Immature natural killer cell (primary cell): ENCODE data around the gene HES1. TPM values are rescaled to one million over a fixed set of nuclear protein-coding genes. Genes with fewer than 3 reads are reported as not detected.

Source experiments
- DNase-seq, 3 donors: peaks; one replicate each; pipeline ENCODE4 v3.0.0; 2022; ENCODE audit warnings: mixed read lengths in 1 of 3
- H3K27ac Mint-ChIP-seq, 6 donors: one replicate each; pipeline ENCODE4 v1.8.0; 2020; ENCODE audit warnings: mixed read lengths in 6 of 6, mild to moderate bottlenecking in 5 of 6, inconsistent platforms in 4 of 6, moderate library complexity in 3 of 6
- H3K27me3 Mint-ChIP-seq, 3 donors: one replicate each; pipeline ENCODE4 v1.8.0; 2020 to 2021; ENCODE audit warnings: low read depth in 3 of 3, mild to moderate bottlenecking in 3 of 3, mixed read lengths in 3 of 3, moderate library complexity in 3 of 3, inconsistent platforms in 1 of 3
- H3K36me3 Mint-ChIP-seq, 3 donors: one replicate each; pipeline ENCODE4 v1.8.0; 2020; ENCODE audit warnings: mixed read lengths in 3 of 3, inconsistent platforms in 2 of 3, mild to moderate bottlenecking in 2 of 3
- H3K4me1 Mint-ChIP-seq, 2 donors: one replicate each; pipeline ENCODE4 v1.8.0; 2020; ENCODE audit warnings: inconsistent platforms in 2 of 2, mild to moderate bottlenecking in 2 of 2, mixed read lengths in 2 of 2, moderate library complexity in 1 of 2
- H3K4me3 Mint-ChIP-seq, 5 donors: one replicate each; pipeline ENCODE4 v1.8.0; 2020; ENCODE audit warnings: mild to moderate bottlenecking in 5 of 5, mixed read lengths in 5 of 5, inconsistent platforms in 3 of 5, moderate library complexity in 3 of 5
- H3K9me3 Mint-ChIP-seq, 6 donors: one replicate each; pipeline ENCODE4 v1.8.0; 2020; ENCODE audit warnings: mild to moderate bottlenecking in 6 of 6, mixed read lengths in 6 of 6, inconsistent platforms in 4 of 6, moderate library complexity in 3 of 6
- polyA plus RNA-seq, 3 donors: library from polyadenylated mRNA; unstranded; fragments of 300-500 nt; fragmentation: Illumina TruSeq; gene quantifications; one replicate each; pipeline ENCODE4 v1.2.3, GENCODE V29; 2021

Gene HES1
- polyA plus RNA-seq, 3 donors from 2014 or later, result not detected

DNA sequence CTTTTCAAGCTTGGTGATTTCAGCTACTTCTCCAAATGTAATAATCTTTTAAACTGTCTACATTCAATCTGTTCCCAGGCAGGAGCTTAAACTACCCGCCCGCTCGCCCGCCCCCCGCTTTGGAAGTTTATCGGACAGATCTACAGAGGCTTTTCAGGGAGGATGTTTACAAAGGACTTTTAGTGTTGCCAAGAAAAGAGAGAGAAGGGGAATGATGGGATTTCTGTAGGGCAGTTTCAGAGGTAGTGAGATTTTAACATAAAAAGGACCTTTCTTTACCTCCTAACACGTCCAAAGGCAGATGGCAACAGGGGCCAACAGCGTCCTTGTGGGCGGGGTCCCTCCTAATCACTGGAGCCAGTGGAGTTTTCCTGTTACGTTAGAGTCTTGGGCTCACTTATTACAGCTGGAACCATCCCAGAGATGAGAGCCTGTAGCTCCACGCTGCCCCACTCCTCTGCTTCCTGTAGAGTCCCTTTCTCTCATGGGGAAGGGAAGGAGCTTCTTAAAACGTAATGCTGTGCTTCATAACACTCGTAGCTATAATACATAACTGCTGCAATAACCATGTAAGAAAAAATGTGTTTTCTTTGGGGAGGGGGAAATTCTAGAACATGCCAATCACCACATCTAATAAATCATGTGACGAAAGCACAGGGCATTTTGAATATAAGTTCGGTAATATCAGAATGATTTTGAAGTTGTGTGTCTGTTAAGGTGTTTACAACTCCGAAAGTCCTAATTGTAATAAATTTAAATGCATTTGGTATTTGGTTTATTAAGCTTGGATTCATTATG is 30.9 kb downstream of the HES1 start:
- Mint-ChIP-seq H3K27ac (no peak overlapping the region), H3K4me1 (no peaks in the 10 kb centered on the region), H3K9me3 (no peaks in the 10 kb centered on the region), H3K36me3 (no peaks in the 10 kb centered on the region), H3K27me3 (peaks cover 6 to 12% (median 6%) of the 10 kb centered on the region in 3 donors), H3K4me3 (no peak overlapping the region)
- no peak for DNase-seq

DNA sequence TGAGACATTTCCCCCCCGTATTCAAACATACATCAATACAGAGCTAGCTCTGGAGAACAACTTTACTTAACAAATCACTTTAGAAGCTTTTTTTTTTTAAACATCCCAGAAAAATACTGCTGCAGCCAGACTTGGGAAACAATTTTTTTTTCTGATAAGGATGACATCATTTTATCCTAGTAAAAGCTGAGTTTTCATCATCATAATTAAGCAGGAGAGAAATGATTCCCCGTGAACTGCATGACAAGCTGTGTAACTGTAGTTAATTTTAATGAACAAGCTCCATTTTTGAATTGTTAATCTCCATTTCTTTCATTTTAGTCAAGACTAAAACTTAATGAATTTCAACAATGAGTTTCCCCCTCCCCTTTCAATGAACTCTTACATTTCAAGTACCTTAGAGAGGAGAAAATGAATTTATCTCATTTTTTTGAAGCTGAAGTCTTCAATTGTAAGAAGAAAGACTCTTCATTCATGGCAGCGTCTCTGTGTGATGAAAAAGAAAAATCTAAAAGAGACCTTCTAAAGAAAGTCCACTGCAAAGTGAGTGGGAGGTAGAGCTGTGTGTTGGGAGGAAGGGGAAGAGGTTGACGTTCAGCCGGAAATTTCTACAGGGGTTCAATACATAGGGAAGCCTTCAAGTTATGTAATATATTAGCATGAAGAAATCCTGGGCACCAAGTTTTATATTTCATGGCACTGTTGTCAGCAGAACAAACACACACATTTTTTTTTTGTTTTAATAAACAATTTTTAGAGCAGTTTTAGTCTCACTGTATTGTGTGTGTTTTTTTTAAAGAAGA is 31.7 kb downstream of the HES1 start:
- Mint-ChIP-seq H3K4me1 (no peaks in the 10 kb centered on the region), H3K27me3 (peaks cover 6 to 12% (median 6%) of the 10 kb centered on the region in 3 donors), H3K4me3 (no peak overlapping the region), H3K36me3 (no peaks in the 10 kb centered on the region), H3K9me3 (no peaks in the 10 kb centered on the region), H3K27ac (no peak overlapping the region)
- no peak for DNase-seq

DNA sequence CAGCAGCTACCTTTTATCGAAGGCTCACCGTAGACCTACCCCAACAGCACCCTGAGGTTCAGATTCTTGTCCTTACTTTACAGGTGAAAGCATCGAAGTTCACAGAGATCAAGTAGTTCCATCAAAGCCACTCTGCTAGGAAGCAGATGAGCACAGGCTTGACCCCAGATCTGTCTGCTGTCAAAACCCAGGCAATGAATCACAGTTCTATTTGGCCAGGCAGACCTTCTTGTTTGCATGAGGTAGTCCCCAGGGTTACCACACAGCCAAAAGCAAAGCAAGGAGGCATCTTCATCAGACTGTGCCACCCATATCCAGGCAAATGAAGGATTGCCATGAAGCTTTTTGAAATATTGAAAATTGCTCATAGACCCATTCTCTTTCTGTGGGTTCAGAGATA is 33.0 kb downstream of the HES1 start:
- peaks cover 2 to 9% (median 6%) of the 10 kb centered on the region in 3 donors for H3K27me3 Mint-ChIP-seq
- H3K27ac Mint-ChIP-seq, result no peak overlapping the region
- H3K9me3 Mint-ChIP-seq, result no peaks in the 10 kb centered on the region
- H3K36me3 Mint-ChIP-seq, result no peaks in the 10 kb centered on the region
- no peak overlapping the region for H3K4me3 Mint-ChIP-seq
- no peaks in the 10 kb centered on the region for H3K4me1 Mint-ChIP-seq
- DNase-seq, result no peak

GRCh38 chr3:194169595-194169994 is 33.6 kb downstream of the HES1 start:
- Mint-ChIP-seq H3K9me3 (no peaks in the 10 kb centered on the region), H3K27me3 (peaks cover 0 to 6% (median 5%) of the 10 kb centered on the region in 3 donors), H3K4me3 (no peak overlapping the region)

DNA sequence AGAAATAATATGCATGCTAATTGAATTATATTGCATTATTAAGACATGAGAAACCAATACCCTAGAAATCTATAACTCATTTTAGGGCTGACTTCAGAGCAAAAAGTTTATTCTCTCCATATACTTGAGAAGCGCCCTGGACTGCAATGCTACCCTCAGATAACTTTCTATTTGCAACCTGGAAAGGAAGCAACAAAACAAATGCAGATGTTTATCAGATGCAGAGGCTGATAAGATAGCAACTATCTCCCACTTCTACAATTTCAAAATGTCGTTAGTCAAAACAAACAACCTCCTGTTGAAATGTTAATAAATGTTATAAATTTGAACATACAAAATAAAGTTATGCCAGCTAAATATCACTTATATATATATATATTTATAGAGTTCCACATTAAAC is 34.8 kb downstream of the HES1 start:
- H3K36me3 Mint-ChIP-seq, result no peaks in the 10 kb centered on the region
- no peaks in the 10 kb centered on the region for H3K9me3 Mint-ChIP-seq
- no peak overlapping the region for H3K27ac Mint-ChIP-seq
- no peak overlapping the region for H3K4me3 Mint-ChIP-seq
- H3K27me3 Mint-ChIP-seq, result peaks cover 0 to 5% (median 3%) of the 10 kb centered on the region in 3 donors
- H3K4me1 Mint-ChIP-seq, result no peaks in the 10 kb centered on the region
- no peak for DNase-seq

More at GRCh38 chr3:194169595-194169994, 33.6 kb downstream of the HES1 start:
- Mint-ChIP-seq H3K36me3 (no peaks in the 10 kb centered on the region), H3K4me1 (no peaks in the 10 kb centered on the region), H3K27ac (no peak overlapping the region)
- no peak for DNase-seq

GRCh38 chr3:194174406-194174805 is 38.5 kb downstream of the HES1 start:
- H3K9me3 Mint-ChIP-seq, result no peaks in the 10 kb centered on the region
- no peak overlapping the region for H3K27ac Mint-ChIP-seq
- no peak overlapping the region for H3K4me3 Mint-ChIP-seq
- peaks cover 2 to 6% (median 4%) of the 10 kb centered on the region in 3 donors for H3K27me3 Mint-ChIP-seq
- no peak for DNase-seq
- no peaks in the 10 kb centered on the region for H3K36me3 Mint-ChIP-seq
- no peaks in the 10 kb centered on the region for H3K4me1 Mint-ChIP-seq

DNA sequence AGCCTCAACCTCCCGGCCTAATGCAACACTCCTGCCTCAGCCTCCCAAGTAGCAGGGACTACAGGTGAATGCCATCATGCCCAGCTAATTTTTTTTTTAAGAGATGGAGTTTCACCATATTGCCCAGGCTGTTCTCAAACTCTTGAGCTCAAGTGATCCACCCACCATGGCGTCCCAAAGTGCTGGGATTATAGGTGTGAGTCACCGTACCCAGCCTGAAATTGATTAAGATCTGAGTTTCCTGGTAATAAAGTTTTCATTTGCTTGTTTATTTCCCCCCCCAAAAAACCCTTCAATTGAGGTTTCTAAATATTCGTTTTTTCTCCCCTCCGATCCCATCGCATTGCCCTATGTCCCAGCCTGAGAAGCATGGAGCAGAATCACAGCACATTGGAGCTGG is 39.0 kb downstream of the HES1 start:
- Mint-ChIP-seq H3K27me3 (peaks cover 2 to 8% (median 4%) of the 10 kb centered on the region in 3 donors), H3K36me3 (no peaks in the 10 kb centered on the region), H3K27ac (no peak overlapping the region), H3K4me1 (no peaks in the 10 kb centered on the region), H3K4me3 (no peak overlapping the region), H3K9me3 (no peaks in the 10 kb centered on the region)
- no peak for DNase-seq

GRCh38 chr3:194176274-194176991 is 40.5 kb downstream of the HES1 start:
- H3K9me3 Mint-ChIP-seq, result no peaks in the 10 kb centered on the region
- H3K4me1 Mint-ChIP-seq, result no peaks in the 10 kb centered on the region
- peaks cover 2 to 6% (median 6%) of the 10 kb centered on the region in 3 donors for H3K27me3 Mint-ChIP-seq
- no peaks in the 10 kb centered on the region for H3K36me3 Mint-ChIP-seq
- no peak for DNase-seq
- no peak overlapping the region for H3K4me3 Mint-ChIP-seq
- H3K27ac Mint-ChIP-seq, result no peak overlapping the region

DNA sequence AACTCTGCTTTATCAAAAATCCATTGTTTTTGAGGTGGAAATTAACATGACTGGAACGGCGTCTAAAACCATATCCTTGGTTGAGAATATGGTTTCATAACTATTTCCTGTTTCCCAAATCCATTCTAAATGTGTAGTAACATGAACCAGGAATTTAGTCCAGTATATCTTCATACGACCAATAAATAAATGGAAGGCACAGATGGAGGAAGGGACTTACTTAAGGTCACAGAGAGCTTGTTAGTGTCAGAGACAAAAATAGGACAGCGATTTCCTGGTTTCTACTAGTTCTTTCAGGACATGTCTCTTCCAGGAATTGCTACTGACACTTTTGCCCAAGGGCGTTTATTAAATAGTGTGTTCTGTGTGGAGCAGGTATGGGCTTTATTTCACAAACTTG is 41.2 kb downstream of the HES1 start:
- Mint-ChIP-seq H3K27me3 (peaks cover 2 to 6% (median 6%) of the 10 kb centered on the region in 3 donors), H3K27ac (no peak overlapping the region), H3K9me3 (no peaks in the 10 kb centered on the region), H3K4me3 (no peak overlapping the region), H3K36me3 (no peaks in the 10 kb centered on the region), H3K4me1 (no peaks in the 10 kb centered on the region)
- DNase-seq, result no peak

- H3K27me3 Mint-ChIP-seq, result peaks cover 2 to 6% (median 6%) of the 10 kb centered on the region in 3 donors
- no peaks in the 10 kb centered on the region for H3K4me1 Mint-ChIP-seq
- no peak for DNase-seq
- no peak overlapping the region for H3K4me3 Mint-ChIP-seq
- H3K9me3 Mint-ChIP-seq, result no peaks in the 10 kb centered on the region
- no peaks in the 10 kb centered on the region for H3K36me3 Mint-ChIP-seq
- H3K27ac Mint-ChIP-seq, result no peak overlapping the region
Measured at GRCh38 chr3:194178128-194178527, 42.2 kb downstream of the HES1 start.

DNA sequence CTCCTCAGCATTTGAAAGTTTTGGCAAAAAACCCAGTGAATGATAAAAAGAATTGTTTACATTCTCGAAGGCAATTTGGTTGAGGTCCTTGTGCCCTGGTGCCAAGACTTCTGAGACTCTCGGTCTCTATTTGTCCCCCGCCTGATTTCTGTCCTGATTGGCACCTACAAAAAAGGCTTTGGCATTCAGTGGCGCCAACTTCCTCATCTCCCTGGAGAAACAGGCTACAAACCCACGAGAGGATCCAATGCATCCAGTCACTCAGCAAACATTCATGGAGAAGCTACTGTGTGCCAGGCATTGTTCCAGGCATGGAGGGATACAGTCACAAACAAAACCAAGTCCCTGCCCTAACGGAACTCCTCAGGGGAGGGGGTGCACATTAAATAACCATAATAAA is 42.7 kb downstream of the HES1 start:
- no peak overlapping the region for H3K27ac Mint-ChIP-seq
- no peaks in the 10 kb centered on the region for H3K9me3 Mint-ChIP-seq
- DNase-seq, result no peak
- H3K27me3 Mint-ChIP-seq, result peaks cover 2 to 6% (median 6%) of the 10 kb centered on the region in 3 donors
- no peak overlapping the region for H3K4me3 Mint-ChIP-seq
- no peaks in the 10 kb centered on the region for H3K4me1 Mint-ChIP-seq
- no peaks in the 10 kb centered on the region for H3K36me3 Mint-ChIP-seq

GRCh38 chr3:194180570-194180969 is 44.6 kb downstream of the HES1 start:
- H3K27ac Mint-ChIP-seq, result no peak overlapping the region
- no peaks in the 10 kb centered on the region for H3K36me3 Mint-ChIP-seq
- no peaks in the 10 kb centered on the region for H3K9me3 Mint-ChIP-seq
- H3K4me3 Mint-ChIP-seq, result no peak overlapping the region
- H3K4me1 Mint-ChIP-seq, result no peaks in the 10 kb centered on the region
- peaks cover 5 to 6% (median 6%) of the 10 kb centered on the region in 3 donors for H3K27me3 Mint-ChIP-seq
- DNase-seq, result no peak

DNA sequence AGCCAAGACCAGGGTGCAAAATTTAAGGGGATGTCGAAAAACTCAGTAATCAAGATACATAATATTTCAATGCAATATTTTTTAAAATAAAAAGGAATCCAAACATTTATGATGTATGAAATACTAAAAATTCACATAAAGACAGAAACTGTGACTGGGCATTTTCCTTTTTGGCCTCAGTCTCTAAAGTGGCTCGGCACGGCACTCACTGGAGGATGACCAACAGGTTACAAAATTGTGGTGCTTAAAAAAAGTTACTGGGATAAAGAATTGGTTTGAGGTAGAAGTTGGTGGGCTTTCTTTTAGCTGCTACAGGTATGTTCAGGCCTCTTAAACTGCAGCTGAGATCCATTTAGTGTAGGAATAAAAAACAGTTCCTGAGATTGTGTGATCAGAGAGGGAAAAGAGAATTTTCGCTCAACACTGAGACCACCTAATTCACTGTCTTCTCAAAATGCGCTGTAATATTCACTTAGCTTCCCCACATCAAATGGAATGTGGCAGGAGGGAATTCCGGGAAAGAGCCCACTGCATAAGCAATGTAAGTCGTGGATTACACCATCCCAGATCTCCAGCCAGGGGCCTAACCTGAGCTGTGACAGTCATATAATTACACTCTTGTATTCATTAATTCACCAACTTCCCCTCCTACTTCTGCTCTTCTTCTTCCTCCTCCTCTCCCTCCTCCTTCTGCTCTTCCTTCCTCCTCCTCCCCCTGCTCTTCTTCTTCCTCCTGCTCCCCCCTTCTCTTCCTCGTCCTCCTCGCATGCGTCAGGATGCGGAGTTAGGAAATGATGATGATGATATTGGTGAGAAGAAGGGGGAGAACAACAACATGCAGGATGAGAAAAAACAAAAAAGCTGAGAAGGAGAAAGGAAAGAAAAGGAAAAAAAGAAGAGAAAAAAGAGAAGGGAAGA is 45.9 kb downstream of the HES1 start:
- Mint-ChIP-seq H3K27me3 (peaks cover 2 to 6% (median 4%) of the 10 kb centered on the region in 3 donors), H3K36me3 (no peaks in the 10 kb centered on the region), H3K4me1 (no peaks in the 10 kb centered on the region), H3K9me3 (no peaks in the 10 kb centered on the region), H3K27ac (no peak overlapping the region), H3K4me3 (no peak overlapping the region)
- DNase-seq, result no peak
